ENCODE measurements around the gene TP73. TPM values are rescaled to one million over a fixed set of nuclear protein-coding genes. Genes with fewer than 3 reads are reported as not detected.

Gene TP73
- total and polyA plus RNA-seq, 7 donors, result under 0.01 to 0.13 (median 0.01) TPM; not detected in 4

GRCh38 chr1:3612123-3612522 lies 40.2 kb upstream of the TP73 start:
- Histone ChIP-seq H3K4me3 (no peak overlapping the region), H3K27me3 (ENCODE audit: insufficient read depth in 3 of 3, low read length in 2 of 3) (peaks cover 0 to 48% (median 9%) of the 10 kb centered on the region in 3 donors), H3K36me3 (ENCODE audit: insufficient read depth in 1 of 2, low read depth in 1 of 2) (no peaks in the 10 kb centered on the region), H3K4me1 (peaks cover 7% of the 10 kb centered on the region), H3K27ac (no peak overlapping the region), H3K9me3 (no peaks in the 10 kb centered on the region)
- DNase-seq, result no peak
- TF ChIP-seq, protein P1, sequence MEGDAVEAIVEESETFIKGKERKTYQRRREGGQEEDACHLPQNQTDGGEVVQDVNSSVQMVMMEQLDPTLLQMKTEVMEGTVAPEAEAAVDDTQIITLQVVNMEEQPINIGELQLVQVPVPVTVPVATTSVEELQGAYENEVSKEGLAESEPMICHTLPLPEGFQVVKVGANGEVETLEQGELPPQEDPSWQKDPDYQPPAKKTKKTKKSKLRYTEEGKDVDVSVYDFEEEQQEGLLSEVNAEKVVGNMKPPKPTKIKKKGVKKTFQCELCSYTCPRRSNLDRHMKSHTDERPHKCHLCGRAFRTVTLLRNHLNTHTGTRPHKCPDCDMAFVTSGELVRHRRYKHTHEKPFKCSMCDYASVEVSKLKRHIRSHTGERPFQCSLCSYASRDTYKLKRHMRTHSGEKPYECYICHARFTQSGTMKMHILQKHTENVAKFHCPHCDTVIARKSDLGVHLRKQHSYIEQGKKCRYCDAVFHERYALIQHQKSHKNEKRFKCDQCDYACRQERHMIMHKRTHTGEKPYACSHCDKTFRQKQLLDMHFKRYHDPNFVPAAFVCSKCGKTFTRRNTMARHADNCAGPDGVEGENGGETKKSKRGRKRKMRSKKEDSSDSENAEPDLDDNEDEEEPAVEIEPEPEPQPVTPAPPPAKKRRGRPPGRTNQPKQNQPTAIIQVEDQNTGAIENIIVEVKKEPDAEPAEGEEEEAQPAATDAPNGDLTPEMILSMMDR (IDR thresholded peaks at IDR 0.05), result no peak
- no peak for ATAC-seq
- 72 to 73% (median 73%) methylated on average over 7 of the region's 7 CpGs for WGBS, 3 donors
- intact Hi-C loops (cut with DNase I), result no loop called here

GRCh38 chr1:3614755-3615742 lies 37.3 kb upstream of the TP73 start:
- peaks cover 0 to 22% (median 3%) of the 10 kb centered on the region in 3 donors for H3K27me3 ChIP-seq (ENCODE audit: insufficient read depth in 3 of 3, low read length in 2 of 3)
- 56 to 67% (median 57%) methylated on average over 20 of the region's 20 CpGs for WGBS, 3 donors

DNA sequence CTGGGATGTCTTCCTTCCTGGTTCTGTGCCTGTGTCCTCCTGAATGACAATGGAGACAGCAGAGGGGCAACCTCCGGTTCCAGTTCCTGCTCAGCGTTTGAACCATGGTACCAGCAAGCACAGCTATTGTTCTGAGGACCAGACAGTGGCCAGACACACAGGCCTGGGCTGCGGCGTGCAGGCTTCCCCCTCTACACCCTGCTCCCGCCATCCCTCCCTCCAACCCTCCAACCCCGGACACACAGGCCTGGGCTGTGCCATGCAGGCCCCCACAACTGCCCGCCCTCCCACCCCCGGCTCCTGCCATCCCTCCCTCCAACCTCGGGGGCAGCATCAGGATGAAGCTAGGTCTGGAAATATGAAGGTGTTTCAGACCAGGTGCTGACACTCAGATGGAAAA lies 35.5 kb upstream of the TP73 start:
- DNase-seq (no peak), ATAC-seq (no peak)
- Histone ChIP-seq H3K27ac (no peak overlapping the region), H3K27me3 (ENCODE audit: insufficient read depth in 3 of 3, low read length in 2 of 3) (peaks cover 0 to 8% (median 0%) of the 10 kb centered on the region in 3 donors), H3K4me3 (no peak overlapping the region), H3K9me3 (no peaks in the 10 kb centered on the region), H3K36me3 (ENCODE audit: insufficient read depth in 1 of 2, low read depth in 1 of 2) (no peaks in the 10 kb centered on the region), H3K4me1 (no peaks in the 10 kb centered on the region)
- TF ChIP-seq, protein P1 (IDR thresholded peaks at IDR 0.05), result no peak
- WGBS, 3 donors, result 74 to 78% (median 78%) methylated on average over 9 of the region's 9 CpGs
- intact Hi-C loops (cut with DNase I), result no loop called here

More at GRCh38 chr1:3614755-3615742, 37.3 kb upstream of the TP73 start:
- Histone ChIP-seq H3K4me1 (peaks cover 7% of the 10 kb centered on the region), H3K27ac (no peak overlapping the region), H3K36me3 (ENCODE audit: insufficient read depth in 1 of 2, low read depth in 1 of 2) (no peaks in the 10 kb centered on the region), H3K4me3 (no peak overlapping the region), H3K9me3 (no peaks in the 10 kb centered on the region)
- ATAC-seq, result no peak
- intact Hi-C loops (cut with DNase I), result no loop called here
- no peak for DNase-seq
- TF ChIP-seq, protein P1 (IDR thresholded peaks at IDR 0.05), result peak; percentile 37

DNA sequence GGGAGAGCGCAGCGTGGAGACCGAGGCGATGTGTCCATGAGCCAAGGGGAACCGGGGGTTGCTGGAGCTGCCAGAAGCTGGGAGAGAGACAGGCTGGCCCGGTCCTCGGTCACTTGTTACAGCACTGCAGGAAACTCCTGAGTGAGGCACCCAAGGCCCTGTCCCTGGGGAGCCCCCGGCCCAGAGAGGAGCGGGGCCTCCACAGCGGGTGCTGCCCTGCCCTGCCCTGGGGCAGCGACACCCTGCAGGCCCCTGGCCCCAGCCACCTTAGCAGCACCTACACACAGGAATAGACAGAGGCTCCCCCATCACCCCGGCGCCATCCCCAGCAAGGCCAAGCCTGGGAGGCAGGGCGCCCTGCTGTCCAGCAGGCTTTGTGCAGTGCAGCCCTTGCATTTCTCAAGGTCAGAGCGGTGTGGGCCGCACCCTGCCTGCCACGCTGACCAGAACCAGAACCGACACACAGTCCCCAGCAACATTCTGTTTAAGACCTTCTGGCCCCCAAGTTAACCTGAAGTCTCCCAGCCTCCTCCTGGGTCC lies 34.4 kb upstream of the TP73 start:
- TF ChIP-seq, protein P1 (IDR thresholded peaks at IDR 0.05), result no peak
- Histone ChIP-seq H3K9me3 (no peaks in the 10 kb centered on the region), H3K27ac (no peak overlapping the region), H3K36me3 (ENCODE audit: insufficient read depth in 1 of 2, low read depth in 1 of 2) (no peaks in the 10 kb centered on the region), H3K27me3 (ENCODE audit: insufficient read depth in 3 of 3, low read length in 2 of 3) (no peaks in the 10 kb centered on the region), H3K4me3 (no peak overlapping the region), H3K4me1 (no peaks in the 10 kb centered on the region)
- DNase-seq (no peak), ATAC-seq (no peak)
- 83 to 88% (median 85%) methylated on average over 16 to 18 of the region's 18 CpGs for WGBS, 3 donors
- intact Hi-C loops (cut with DNase I), result loop anchor here (2.0 kb wide), 3 partner anchors 53 to 165 kb away; no protein-coding TSS in a partner anchor

Data from psoas muscle (tissue), 8 donors.